Fibroblast of villous mesenchyme (primary cell): Measurements from ENCODE around the gene CCDC70. TPM values are rescaled to one million over a fixed set of nuclear protein-coding genes. Genes with fewer than 3 reads are reported as not detected.

ENCODE experiments used
- DNase-seq: peaks from one replicate; pipeline ENCODE4 v3.0.0-alpha.2; 2010; ENCODE audit warnings: low read depth
- H3K4me3 ChIP-seq: 2 replicates; pipeline ENCODE4 v1.5.1; 2011; ENCODE audit warnings: low read depth, mild to moderate bottlenecking, low read length
- CTCF ChIP-seq: IDR thresholded peaks from 2 replicates; pipeline ENCODE4 v1.5.1; 2012; ENCODE audit warnings: low read depth, mild to moderate bottlenecking, low read length; ENCODE audit not compliant: insufficient read depth
- total RNA-seq: library from RNA; depleted of rRNA; stranded (reverse); fragments of >200 nt; gene quantifications from 2 replicates; pipeline ENCODE4 v1.2.3, GENCODE V29; 2012

The CCDC70 gene
- total RNA-seq, 1 donor, result not detected

GRCh38 chr13:51856998-51857397 lies 4.8 kb upstream of the CCDC70 start:
- no peak for DNase-seq
- H3K4me3 ChIP-seq, result no peak overlapping the region
- TF ChIP-seq CTCF, result no peak

DNA sequence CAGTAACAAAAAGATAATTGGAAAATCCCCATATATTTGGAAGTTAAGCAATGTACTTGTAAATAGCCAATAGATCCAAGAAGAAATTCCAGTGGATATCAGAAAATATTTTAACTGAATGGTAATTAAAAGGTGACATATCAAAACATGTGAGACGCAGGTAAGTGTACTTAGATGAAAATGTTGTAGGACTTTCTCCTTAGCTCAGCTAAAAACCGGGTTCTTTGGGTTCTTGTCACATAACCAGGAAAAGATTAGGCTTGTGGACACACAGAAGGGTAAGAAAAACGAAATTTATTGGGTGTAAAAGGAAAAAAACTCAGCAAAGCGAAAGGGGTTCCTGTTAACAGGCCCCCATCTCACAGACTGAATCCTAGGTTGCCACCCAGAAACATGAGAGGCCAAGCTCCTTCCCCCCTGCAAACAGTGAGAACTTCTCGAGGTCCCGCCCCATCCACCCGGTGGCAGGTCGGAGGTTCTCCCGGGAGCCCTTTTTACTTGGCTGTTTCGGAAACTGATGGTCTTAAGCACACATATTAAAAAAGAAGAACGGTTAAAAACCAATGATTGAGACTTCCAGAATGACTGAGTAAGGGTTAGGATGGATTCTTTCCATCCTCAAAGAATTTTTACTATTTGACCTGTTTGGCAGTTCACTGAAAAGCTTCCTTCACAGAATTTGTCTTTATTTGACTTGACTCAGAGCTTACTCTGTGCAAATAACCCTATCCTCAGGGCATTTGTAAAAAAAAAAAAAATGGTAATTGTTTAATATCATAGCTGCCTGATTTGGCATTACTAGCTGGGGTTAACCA lies 3.1 kb upstream of the CCDC70 start:
- DNase-seq, result no peak
- no peak for TF ChIP-seq CTCF
- H3K4me3 ChIP-seq, result no peak overlapping the region

DNA sequence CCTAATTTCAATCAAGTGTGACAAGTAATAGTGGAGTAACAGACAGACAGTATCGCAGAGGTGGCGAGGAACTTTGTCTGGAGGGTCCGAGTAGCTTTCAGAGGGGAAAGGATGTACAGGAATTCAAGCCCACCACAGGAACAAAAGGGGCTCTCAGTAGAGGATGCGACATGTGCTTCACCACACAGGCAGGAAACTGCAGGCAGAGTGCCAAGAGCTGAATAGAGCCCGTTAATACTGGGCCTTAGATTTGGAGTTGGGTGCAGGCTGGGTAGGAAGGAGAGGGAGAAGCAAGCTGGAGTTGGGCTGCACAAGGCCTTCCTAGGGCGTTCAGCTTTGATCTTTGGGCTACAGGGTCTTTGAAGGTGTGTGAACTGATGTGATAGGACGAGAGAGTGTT lies 1.2 kb downstream of the CCDC70 start:
- no peak for DNase-seq
- no peak for TF ChIP-seq CTCF
- H3K4me3 ChIP-seq, result no peak overlapping the region

GRCh38 chr13:51865838-51866237 lies 4.1 kb downstream of the CCDC70 start:
- no peak for TF ChIP-seq CTCF
- DNase-seq, result no peak
- no peak overlapping the region for H3K4me3 ChIP-seq

GRCh38 chr13:51867062-51867461 lies 5.3 kb downstream of the CCDC70 start:
- no peak for DNase-seq
- TF ChIP-seq CTCF, result no peak
- no peak overlapping the region for H3K4me3 ChIP-seq

DNA sequence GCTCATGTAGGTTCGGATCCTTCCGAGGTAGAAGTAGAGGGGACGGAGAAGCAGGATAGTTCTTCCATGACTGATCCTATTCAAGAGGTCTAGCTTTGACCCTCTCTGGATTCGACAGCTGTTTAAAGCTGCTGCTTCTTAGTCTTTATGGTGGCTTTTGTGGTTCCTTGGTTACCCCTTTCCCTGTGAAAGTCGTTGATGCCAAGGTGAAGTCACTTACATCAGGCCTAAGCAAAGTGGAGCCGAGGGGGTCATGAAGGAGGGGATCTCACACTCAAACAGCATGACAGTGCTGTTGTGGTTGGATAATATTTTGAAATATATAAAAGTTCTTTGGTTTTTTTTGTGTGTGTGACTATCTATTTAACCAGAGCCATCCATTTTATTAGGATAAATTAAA lies 8.1 kb downstream of the CCDC70 start:
- TF ChIP-seq CTCF, result no peak
- no peak for DNase-seq
- H3K4me3 ChIP-seq, result no peak overlapping the region

DNA sequence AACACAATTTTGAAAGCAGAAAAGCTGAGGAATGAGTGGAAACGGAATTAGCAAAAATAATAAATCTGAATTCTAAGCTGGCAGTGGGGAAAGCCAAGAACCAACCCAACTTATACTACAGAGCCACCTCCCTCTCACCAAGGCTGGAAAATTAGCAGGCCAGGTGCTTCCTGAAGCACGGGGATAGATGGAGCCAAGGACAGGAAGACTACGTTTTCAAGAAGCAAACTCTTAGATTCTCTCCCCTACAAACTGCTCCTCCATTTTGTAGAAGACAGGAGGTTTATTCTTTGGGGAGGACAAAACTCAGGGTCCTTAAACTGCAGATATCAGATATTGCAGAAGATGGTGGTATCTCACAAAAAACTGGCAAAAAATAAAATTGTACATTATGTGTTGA lies 8.8 kb downstream of the CCDC70 start:
- no peak for TF ChIP-seq CTCF
- no peak for DNase-seq
- H3K4me3 ChIP-seq, result no peak overlapping the region
